HCEC 1CT (cell line): Measurements from ENCODE around the gene SHISA9.

ENCODE experiments used
- DNase-seq: peaks from one replicate; pipeline ENCODE4 v3.0.0-alpha.2; 2017

The SHISA9 gene

GRCh38 chr16:13081825-13082331 is 180.5 kb downstream of the SHISA9 start:
- DNase-seq, result no peak

- DNase-seq, result no peak
Measured at GRCh38 chr16:13083681-13084080, 182.3 kb downstream of the SHISA9 start.

- no peak for DNase-seq
Measured at GRCh38 chr16:13084331-13084730, 182.9 kb downstream of the SHISA9 start.

GRCh38 chr16:13093661-13094060 is 192.3 kb downstream of the SHISA9 start:
- no peak for DNase-seq

GRCh38 chr16:13095061-13095460 is 193.7 kb downstream of the SHISA9 start:
- DNase-seq, result no peak

GRCh38 chr16:13098536-13098935 is 197.1 kb downstream of the SHISA9 start:
- DNase-seq, result no peak

- no peak for DNase-seq
Measured at GRCh38 chr16:13099822-13100221, 198.4 kb downstream of the SHISA9 start.

- no peak for DNase-seq
Measured at GRCh38 chr16:13100970-13101369, 199.6 kb downstream of the SHISA9 start.

- DNase-seq, result no peak
Measured at GRCh38 chr16:13101828-13102227, 200.4 kb downstream of the SHISA9 start.

GRCh38 chr16:13102401-13102800 is 201.0 kb downstream of the SHISA9 start:
- no peak for DNase-seq

GRCh38 chr16:13103831-13104530 is 202.6 kb downstream of the SHISA9 start:
- DNase-seq, result no peak

- DNase-seq, result no peak
Measured at GRCh38 chr16:13104772-13105171, 203.4 kb downstream of the SHISA9 start.

- DNase-seq, result no peak
Measured at GRCh38 chr16:13105427-13105826, 204.0 kb downstream of the SHISA9 start.

- no peak for DNase-seq
Measured at GRCh38 chr16:13106464-13106863, 205.1 kb downstream of the SHISA9 start.

GRCh38 chr16:13108126-13108525 is 206.7 kb downstream of the SHISA9 start:
- DNase-seq, result no peak

- DNase-seq, result no peak
Measured at GRCh38 chr16:13109171-13109570, 207.8 kb downstream of the SHISA9 start.

GRCh38 chr16:13110124-13110796 is 208.9 kb downstream of the SHISA9 start:
- DNase-seq, result peak; percentile 2

GRCh38 chr16:13111747-13112146 is 210.3 kb downstream of the SHISA9 start:
- DNase-seq, result no peak

- no peak for DNase-seq
Measured at GRCh38 chr16:13113741-13114140, 212.3 kb downstream of the SHISA9 start.

- no peak for DNase-seq
Measured at GRCh38 chr16:13118091-13118490, 216.7 kb downstream of the SHISA9 start.

GRCh38 chr16:13120091-13120490 is 218.7 kb downstream of the SHISA9 start:
- DNase-seq, result no peak

GRCh38 chr16:13120557-13120956 is 219.2 kb downstream of the SHISA9 start:
- no peak for DNase-seq

- no peak for DNase-seq
Measured at GRCh38 chr16:13123991-13124390, 222.6 kb downstream of the SHISA9 start.

GRCh38 chr16:13127144-13127543 is 225.7 kb downstream of the SHISA9 start:
- no peak for DNase-seq

- no peak for DNase-seq
Measured at GRCh38 chr16:13130586-13130985, 229.2 kb downstream of the SHISA9 start.
